GM21723 (cell line): Measurements from ENCODE around the gene PADI1.
"Not testable (repeated sequence)": the region's sequence is repeated elsewhere in the genome, so short reads cannot be mapped to it uniquely, and the experiment has no call there.

Experiments used
- ATAC-seq: cut with Tn5 transposase; IDR thresholded peaks from one replicate; pipeline ENCODE4 v1.9.1; 2021; ENCODE audit warnings: mild to moderate bottlenecking, moderate library complexity; ENCODE audit not compliant: unreplicated experiment

PADI1 gene

DNA sequence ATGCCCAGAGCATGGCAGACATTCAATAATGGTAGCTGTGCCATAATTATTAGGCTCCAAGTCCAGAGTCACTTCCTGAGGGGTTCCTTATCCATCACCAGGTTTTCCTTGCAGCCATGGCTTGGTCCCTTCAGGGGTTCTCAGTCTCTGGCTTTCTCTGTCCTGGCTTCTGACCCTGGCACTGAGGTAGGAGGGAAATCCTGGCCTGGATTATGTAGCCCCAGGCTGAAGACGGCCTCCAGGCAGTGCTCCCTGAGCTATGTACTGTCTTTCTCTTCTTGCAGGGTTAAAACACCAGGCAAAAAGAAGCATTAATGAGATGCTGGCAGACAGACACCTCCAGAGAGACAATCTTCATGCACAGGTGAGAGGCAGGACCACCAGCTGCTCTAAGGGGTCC, 34.5 kb downstream of the PADI1 start:
- ATAC-seq: no peak

DNA sequence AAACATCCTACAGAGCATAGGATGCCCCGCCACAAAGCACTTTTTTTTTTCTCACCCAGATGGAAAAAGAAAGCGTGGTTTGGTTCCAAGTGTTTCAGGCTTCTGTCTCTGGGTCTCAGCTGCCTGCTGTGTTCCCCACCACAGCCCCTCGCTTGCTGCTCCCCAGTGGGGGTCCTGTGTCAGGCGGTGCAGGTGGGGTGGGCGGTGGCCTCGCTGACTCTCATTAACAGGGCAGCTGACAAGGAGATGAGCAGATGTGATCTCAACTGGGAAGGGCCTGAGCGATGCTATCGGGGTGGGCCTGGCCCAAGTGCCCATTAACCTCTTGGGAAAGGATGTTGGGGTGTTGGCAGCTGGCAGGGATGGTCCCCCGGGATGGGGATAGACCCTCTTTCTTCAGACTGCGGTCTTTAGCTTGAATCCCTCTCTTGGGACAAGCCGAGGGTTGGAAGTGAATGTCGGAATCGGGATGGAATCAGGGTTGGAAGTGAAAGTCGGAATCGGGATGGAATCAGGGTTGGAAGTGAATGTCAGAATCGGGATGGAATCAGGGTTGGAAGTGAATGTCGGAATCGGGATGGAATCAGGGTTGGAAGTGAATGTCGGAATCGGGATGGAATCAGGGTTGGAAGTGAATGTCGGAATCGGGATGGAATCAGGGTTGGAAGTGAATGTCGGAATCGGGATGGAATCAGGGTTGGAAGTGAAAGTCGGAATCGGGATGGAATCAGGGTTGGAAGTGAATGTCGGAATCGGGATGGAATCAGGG, 36.3 kb downstream of the PADI1 start:
- not testable (repeated sequence) for ATAC-seq

GRCh38 chr1:17241780-17242074, 36.8 kb downstream of the PADI1 start:
- not testable (repeated sequence) for ATAC-seq

DNA sequence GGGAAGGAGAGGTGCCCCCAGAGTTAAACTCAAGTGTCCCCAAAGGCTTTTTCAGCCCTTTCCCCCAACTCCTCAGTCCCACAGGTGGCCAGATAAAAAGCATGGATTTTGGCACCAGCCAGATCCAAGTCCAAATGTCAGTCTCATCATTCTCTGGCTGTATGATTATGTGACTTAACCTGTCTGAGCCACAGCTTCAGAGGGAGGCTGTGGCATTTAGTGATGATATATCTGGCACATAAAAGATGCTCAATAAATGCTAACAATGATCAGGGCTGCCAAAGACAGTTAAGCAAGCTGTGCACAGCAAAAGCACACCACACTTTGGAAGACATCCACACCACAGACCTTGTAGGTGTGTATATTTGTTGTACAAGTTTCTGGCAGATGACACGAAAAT, 38.3 kb downstream of the PADI1 start:
- ATAC-seq: no peak

- no peak for ATAC-seq
Observed at GRCh38 chr1:17244821-17245740, 40.2 kb downstream of the PADI1 start.

DNA sequence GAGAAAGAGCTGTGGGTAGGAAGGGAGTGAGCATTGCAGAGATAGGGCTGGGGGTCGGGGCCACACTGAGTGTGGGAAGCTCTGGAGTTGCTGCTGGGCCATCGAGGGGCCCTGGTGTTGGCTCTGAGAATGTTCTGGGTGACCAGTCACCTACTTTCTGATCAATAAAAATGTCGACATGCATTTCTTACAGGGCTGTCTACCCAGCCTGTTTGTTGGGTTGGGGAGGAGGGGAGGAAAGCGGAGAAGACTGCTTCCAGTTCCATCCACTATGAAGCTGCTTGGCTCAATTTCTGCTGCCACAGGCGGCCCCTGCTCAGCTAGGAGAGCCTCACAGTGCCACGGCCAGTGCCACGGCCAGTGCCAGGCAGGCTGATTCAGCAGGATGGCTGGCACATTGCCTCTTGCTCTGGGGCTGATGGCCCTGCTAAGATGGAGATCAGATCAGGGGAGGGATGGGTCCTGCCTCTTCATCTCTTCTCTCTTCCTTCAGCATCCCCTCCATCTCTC, 40.9 kb downstream of the PADI1 start:
- no peak for ATAC-seq

GRCh38 chr1:17246971-17247370, 42.0 kb downstream of the PADI1 start:
- no peak for ATAC-seq

GRCh38 chr1:17248781-17249180, 43.9 kb downstream of the PADI1 start, which contains the start of gene PADI3:
TSS of gene PADI3 (plus strand) at chr1:17249098. CDS start at chr1:17249138, 40 bp downstream.
- ATAC-seq: no peak

- ATAC-seq: no peak
Observed at GRCh38 chr1:17250601-17251000, 45.7 kb downstream of the PADI1 start.

GRCh38 chr1:17251246-17251645, 46.3 kb downstream of the PADI1 start:
- no peak for ATAC-seq

DNA sequence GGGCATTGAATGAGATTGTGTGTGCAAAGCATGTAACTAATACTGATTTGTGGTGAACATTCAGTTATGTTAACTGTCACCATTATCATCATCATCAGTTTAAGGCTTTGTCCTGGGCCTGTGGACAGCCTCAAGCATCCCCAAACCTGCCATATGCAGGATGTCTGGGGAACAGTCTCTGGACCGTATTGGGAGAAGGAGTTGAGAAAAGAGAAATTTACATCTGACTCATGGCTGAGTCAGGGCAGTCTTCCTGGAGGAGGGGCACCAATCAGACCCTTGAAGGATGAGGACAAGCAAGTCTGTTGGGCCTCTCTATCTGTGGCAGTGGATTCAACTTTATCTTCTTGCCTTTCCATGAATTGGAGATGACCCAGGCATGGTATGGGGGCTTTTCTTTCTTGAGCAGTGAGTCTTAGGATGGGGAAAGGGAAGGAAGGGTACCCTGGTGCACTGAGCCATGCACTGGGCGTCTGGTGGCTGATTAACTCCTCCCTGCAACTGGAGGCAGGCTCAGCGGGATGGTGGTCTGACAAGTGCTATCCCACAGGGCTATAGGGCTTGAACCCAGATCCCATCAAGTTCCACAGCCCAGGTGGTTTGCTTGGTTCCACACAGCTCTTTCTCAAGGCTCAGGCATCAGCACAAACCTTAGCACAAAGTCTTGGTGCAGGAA, 46.9 kb downstream of the PADI1 start:
- no peak for ATAC-seq

- ATAC-seq: no peak
Observed at GRCh38 chr1:17255336-17255735, 50.4 kb downstream of the PADI1 start.

GRCh38 chr1:17258116-17258757, 53.3 kb downstream of the PADI1 start:
- no peak for ATAC-seq

DNA sequence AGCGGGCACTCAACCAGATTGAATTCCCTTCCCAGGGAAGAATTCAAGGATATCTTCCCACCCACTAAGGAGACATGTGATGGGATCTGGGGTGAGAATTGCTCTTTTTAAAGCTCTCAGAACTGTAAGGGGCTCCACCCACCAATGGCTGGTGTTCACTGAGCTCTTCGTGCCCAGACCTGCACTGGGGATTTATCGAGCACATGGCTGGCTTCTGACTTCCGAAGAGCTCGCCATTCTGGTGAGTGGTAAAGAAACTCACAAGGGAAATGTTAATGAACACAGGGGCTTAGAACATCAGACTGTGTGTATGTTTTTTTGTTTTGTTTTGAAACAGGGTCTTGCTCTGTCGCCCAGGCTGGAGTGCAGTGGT, 53.8 kb downstream of the PADI1 start:
- ATAC-seq: no peak

GRCh38 chr1:17259233-17259873, 54.4 kb downstream of the PADI1 start:
- ATAC-seq: no peak

DNA sequence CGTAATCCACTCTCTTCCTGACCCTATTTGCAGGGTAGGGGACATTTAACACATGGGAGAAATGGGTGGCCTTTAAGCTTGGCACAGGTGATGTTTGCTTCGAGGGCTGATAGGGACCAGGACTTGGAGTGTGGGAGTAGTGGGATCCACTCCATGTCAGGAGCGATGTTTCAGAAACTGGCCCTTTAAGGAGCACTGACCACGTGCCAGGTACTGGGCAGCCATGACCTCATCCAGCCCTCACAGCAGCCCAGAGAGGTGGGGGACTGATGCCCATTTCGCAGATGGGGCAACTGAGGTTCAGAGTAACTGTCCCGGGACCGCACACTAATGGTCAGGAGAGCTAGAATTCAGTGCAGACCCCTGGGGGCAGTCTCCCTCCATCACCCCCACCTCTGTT, 55.3 kb downstream of the PADI1 start:
- ATAC-seq: no peak

- ATAC-seq: no peak
Observed at GRCh38 chr1:17260738-17261137, 55.8 kb downstream of the PADI1 start.

- ATAC-seq: no peak
Observed at GRCh38 chr1:17263936-17264335, 59.0 kb downstream of the PADI1 start.

- ATAC-seq: no peak
Observed at GRCh38 chr1:17264470-17264869, 59.5 kb downstream of the PADI1 start.

DNA sequence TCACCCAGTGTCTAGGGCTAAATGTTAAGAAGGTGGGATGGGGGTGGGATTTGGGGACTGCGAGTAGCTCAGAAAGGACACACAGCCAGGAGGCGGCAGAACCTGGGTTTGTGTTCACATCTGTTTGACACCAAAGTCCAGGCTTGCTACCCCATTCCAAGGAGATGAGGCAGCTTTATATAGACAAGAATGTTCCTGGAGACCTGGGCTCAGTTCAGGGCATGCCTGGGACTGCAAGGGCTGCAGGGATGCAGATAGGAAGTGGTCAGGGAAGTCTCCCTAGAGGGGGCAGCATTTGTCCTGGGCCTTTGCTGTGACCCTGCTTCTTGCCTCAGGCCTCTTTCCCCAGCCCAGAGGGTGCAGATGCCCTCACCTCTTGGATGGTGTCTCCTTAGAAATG, 60.2 kb downstream of the PADI1 start:
- ATAC-seq: no peak
